ENCODE data around the gene GOLGA6C.

GOLGA6C gene

DNA sequence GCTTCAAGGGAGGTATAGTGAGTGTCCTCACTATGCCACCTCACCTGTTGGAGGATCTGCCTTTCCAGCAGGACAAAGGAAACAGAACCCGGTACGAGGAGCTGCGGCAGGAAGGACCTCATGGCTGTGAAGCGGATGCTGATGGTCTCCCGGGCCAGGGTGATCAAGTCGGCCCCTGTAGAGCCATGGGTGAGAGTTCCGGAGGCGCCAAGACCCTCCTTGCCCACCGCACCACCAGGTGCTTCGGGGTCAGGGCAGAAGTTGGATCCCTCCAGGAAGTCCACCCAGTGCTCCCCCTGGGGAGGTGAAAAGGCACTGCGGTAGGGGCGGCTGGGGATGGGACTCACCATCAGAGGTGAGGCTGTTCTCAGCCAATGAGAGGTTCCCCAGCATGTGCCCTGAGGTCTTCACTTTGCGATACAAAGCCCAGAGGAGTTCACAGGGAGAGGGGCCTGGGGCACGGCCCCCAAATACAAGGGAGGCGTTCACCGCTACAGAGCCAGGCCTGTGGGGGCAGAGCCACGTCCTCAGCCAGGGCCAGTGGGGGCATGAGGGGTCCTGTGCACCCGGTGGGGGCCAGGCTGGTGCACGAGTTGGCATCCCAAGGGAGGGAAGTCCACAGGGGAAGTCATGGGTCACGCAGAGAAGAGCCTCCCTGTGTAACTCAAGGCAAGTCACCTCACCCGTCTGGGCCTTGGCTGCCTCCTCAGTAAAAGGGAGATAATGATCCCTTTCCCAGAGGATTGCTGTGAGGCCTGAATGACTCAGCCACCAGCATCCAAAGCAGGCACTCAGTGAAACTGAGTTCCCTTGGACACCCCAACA, 28.7 kb upstream of the GOLGA6C start:
- no peak for TF ChIP-seq CTCF (IDR thresholded peaks at IDR 0.05; ENCODE audit: borderline replicate concordance, control extremely low read depth, extremely low read depth, insufficient read depth, missing control alignments)
- DNase-seq (ENCODE audit: low spot score): no peak
- in situ Hi-C loops (cut with MboI; ENCODE audit: low sequenced_read_pairs, unreplicated experiment): no loop called here

GRCh38 chr15:75230016-75230343, 28.2 kb upstream of the GOLGA6C start:
- in situ Hi-C loops (cut with MboI; ENCODE audit: low sequenced_read_pairs, unreplicated experiment): no loop called here
- no peak for TF ChIP-seq CTCF (IDR thresholded peaks at IDR 0.05; ENCODE audit: borderline replicate concordance, control extremely low read depth, extremely low read depth, insufficient read depth, missing control alignments)
- no peak for DNase-seq (ENCODE audit: low spot score)

- no peak for TF ChIP-seq CTCF (IDR thresholded peaks at IDR 0.05; ENCODE audit: borderline replicate concordance, control extremely low read depth, extremely low read depth, insufficient read depth, missing control alignments)
- in situ Hi-C loops (cut with MboI; ENCODE audit: low sequenced_read_pairs, unreplicated experiment): no loop called here
- no peak for DNase-seq (ENCODE audit: low spot score)
Measured at GRCh38 chr15:75230551-75231371, 27.4 kb upstream of the GOLGA6C start.

DNA sequence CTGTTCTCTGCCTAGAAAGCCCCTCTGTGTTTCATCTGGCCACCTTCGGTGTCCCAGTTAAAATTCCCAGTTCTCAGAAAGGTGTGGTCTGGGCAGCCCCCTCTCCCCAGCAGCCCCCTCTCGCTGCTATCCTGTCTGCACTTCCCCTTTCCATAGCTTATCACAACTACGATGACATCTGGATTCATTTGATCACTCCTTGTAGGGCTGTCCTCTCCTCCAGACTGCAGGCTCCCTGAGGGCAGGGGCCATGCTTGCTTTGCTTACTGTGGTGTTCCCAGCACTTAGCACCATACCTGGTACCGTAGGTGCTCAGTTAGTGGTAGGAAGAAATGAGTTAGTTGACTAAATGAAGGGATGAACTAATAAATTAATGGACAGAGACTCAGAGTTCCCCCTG, 26.3 kb upstream of the GOLGA6C start:
- no peak for DNase-seq (ENCODE audit: low spot score)
- no peak for TF ChIP-seq CTCF (IDR thresholded peaks at IDR 0.05; ENCODE audit: borderline replicate concordance, control extremely low read depth, extremely low read depth, insufficient read depth, missing control alignments)
- in situ Hi-C loops (cut with MboI; ENCODE audit: low sequenced_read_pairs, unreplicated experiment): no loop called here

DNA sequence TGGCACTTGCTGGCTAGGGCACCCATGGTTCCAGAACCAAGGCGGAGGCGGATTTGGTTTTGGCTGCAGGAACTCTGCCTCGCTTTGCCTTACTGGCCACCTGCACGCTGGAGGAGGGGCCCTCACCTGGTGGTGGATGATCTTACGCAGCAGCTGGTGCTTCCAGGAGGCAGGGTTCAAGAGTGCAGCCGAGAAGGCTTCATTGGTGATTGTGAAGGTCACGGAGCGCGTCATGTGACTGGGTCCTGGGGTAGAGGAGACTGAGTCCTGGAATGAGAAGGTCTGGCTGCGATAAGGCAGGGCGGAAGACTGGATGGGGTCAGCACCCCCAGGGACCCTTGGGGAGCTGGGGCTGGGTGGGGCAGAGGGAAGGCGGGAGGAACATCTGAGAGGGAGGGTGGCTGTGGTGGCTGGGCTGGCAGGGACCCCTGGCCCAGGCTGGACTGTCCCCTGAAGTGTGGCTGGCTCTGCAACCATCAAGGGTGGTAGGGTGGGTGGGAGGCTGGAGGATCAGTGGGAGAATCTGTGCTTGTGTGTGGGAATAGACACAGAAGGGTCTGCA, 25.8 kb upstream of the GOLGA6C start:
- DNase-seq (ENCODE audit: low spot score): no peak
- in situ Hi-C loops (cut with MboI; ENCODE audit: low sequenced_read_pairs, unreplicated experiment): no loop called here

More for the DNA sequence above, 25.8 kb upstream of the GOLGA6C start:
- no peak for TF ChIP-seq CTCF (IDR thresholded peaks at IDR 0.05; ENCODE audit: borderline replicate concordance, control extremely low read depth, extremely low read depth, insufficient read depth, missing control alignments)

Data from GM13976 (cell line).